Limb (tissue), 2 donors: Measurements from ENCODE around the gene HLA-E.

Experiments used
- DNase-seq, 2 donors: peaks; one replicate each; pipeline ENCODE4 v3.0.0-alpha.2; 2016; ENCODE audit errors: extremely low spot score in 2 of 2

HLA-E gene

GRCh38 chr6:30541515-30542403 lies 52.5 kb downstream of the HLA-E start:
- DNase-seq, result peak; percentile 80 to 83

GRCh38 chr6:30542404-30542725 lies 53.1 kb downstream of the HLA-E start:
- no peak for DNase-seq

- no peak for DNase-seq
Measured at GRCh38 chr6:30542915-30543314, 53.6 kb downstream of the HLA-E start.
